GM19193 (cell line): ENCODE results near the gene CSTB.

Experiments
- POLR2A ChIP-seq: IDR thresholded peaks from 4 replicates; pipeline ENCODE4 v1.6.1; 2011; ENCODE audit not compliant: insufficient read depth, insufficient read length; ENCODE audit errors: extremely low read depth

Gene CSTB, protein sequence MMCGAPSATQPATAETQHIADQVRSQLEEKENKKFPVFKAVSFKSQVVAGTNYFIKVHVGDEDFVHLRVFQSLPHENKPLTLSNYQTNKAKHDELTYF

DNA sequence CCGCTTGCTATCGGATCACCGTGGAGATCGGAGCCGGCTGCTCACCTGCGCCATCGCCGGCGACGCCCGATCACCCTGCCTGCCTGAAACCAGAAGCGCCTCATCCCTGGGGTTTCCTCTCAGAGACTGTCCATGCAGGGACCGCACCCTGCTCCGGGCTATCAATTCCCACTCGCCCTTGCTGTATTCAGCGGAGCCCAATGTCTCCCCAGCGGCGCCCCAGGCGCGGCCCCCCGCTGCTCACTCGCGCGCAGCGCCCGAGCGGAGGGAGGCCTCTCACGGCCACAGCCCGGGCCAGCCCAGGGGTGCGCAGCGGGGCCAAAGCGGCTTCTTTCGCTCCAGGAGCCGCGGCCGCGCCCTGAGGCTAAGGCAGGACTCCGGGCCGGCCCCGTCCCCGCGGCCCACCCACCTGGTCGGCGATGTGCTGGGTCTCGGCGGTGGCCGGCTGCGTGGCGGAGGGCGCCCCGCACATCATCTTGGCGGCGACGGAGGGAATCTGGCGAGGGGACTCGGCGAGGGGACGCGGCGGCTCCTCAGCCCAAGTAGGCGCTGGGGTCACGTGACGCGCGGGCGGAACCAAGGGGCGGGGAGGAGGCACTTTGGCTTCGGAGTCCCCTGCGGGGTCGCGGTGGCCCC, at the start of gene CSTB:
Gene CSTB, minus strand, starts transcription at position 514 of the 636 bp plus-strand sequence. Its CDS starts 39 bp downstream, at position 475.
- peak; percentile 88 for TF ChIP-seq POLR2A

DNA sequence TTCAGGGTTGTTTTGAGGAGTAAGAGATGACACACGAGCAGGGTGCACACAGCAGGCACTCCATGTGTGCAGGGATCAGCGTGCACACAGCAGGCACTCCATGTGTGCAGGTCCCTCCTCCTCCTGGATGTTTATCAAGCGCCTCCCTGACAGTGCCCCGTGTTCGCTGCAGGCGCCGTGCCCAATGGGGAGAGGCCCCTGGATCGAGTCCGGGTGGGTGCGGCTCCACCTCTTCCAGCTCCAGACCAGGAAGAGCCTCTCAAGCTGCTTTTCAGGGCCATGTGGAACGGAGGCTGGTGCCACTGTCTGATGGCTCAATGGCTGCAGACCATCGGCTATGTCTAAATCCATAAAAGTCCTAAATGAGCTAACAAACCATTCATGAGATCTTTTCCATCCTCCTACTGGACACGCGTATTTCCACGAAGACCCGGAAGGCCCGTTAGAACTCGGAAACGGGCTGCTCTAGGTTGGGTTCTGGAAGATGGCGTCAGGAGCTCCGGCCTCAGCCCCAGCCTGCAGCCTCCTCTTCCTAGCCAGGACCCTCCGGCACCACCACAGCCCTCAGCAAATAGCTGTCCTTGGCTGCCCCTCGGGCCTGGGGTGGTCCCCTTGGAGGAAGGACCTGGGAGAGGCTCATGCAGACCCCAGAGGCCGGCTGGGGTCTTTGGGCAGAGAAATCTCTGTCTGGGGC, 49.3 kb upstream of the CSTB start:
- no peak for TF ChIP-seq POLR2A

GRCh38 chr21:43824333-43825241, 48.5 kb upstream of the CSTB start:
- TF ChIP-seq POLR2A = no peak

DNA sequence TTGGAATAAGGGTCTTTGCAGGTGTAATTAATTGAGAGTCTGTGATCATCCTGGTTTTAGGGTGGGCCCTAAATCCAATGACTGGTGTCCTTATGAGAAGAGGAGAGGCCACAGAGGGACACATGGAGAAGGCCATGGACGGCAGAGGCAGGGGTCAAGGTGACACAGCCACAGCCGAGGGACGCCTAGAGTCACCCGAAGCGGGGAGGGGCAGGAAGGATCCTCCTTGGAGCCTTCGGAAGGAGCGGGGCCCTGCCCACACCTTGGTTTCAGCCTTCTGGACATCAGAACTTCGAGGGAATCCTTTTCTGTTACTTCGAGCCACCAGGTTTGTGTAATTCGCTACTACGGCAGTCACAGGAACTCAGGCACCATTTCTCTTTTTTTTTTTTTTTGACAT, 44.4 kb upstream of the CSTB start:
- no peak for TF ChIP-seq POLR2A

GRCh38 chr21:43819511-43820405, 43.6 kb upstream of the CSTB start:
- TF ChIP-seq POLR2A = no peak

DNA sequence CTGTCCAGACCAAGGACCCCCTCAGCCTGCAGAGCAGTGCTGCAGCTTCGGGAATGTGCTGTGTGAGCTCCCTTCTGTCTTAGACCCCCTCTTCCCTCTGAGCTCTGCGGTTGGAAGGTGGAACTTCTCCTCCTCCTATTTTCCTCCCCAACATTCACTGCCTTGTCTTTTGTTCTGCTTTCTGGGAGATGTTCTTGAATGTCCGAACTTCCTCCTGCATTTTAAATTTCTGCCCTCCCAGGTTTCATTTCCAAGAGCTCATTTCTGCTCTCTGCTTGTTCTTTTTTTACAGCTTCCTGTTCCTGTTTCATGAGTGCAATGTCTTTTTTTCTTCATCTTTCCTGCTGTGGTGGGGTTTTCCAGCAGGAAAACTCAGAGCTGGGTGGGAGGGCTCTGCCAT, 42.6 kb upstream of the CSTB start:
- TF ChIP-seq POLR2A = no peak

DNA sequence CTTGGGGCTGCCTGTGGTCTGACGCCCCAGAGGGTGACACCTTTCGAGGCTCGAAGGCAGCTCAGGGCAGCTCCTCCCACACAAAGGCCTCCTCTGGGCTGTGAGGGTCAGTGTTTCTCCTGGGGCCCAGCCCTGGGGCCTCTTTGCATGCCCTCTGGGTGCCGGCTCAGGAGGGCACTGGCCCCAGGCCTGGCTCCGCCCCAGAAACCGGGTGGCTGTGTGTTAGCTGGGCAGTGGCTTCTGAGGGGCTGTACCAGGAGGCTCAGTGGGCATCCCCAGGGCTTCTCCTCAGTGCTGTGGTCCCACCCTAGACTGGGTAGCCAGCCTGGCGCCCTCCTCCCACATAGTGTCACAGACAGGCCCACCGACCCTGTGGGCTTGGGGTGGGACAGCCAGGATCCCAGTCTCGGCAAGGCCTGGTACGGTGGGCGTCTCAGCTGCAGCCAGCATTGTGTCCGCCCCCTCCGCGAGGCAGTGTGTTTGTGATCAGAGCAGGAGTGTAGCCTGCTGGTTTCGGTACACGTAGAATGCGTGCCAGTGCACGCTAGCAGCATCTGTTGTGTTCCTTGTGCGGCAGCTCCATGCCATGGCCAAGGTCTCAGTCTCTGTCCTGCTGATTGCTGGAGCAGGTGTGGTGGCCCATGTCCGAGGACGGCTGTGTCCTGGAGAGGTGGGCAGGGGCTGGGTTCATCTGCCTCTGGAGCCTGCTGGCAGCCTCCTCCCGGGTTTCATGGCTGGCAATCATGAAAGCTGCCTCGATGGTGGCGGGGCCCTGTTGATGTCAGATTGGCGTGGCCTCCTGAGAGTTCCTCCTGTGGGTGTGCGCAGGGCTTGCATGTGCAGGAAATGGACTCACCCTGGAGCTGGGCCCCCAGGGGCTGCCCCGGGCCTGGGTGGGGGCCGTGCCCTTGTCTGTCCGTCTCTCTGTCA, 41.3 kb upstream of the CSTB start:
- TF ChIP-seq POLR2A = no peak

DNA sequence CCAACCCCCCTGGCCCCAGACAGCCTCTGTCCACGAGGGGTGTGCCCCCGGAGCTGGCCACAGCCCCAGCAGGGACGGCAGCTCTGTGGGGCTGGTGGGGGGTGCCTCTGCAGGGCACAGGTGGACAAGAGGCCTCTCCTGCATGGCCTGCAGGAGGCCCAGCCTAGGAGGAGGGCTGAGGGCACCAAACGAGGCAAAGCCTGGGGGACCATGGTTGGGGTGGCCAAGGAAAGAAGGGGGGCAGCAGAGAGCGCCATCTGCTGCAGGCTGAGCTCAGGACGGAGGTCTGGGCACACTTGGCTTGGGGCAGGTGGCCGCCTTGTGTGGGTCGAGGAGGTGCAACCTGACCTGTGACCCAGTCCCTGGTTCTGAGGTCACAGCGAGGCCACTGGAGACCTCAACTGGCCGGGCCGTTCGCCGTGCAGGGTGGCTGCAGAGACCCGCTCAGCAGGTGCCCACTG, 40.5 kb upstream of the CSTB start:
- no peak for TF ChIP-seq POLR2A

DNA sequence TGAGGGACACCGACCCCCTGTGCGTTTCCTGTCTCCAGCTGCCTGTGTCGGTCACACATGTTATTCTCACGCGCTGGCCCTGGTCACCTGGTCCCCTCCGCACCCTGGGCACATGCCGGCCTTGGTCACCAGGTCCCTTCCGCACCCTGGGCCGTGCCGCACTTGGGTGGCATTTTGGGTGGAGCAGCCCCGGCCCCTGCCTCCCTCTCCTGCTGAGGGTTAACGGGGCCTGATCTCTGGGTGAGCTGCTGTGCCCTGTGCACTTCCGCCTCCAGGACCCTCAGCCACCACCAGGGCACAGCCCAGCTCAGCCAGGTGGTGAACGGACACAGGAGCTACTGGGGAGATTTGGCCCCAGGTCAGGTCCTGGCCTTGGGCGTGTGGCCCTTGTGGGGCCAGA, 39.9 kb upstream of the CSTB start:
- no peak for TF ChIP-seq POLR2A

DNA sequence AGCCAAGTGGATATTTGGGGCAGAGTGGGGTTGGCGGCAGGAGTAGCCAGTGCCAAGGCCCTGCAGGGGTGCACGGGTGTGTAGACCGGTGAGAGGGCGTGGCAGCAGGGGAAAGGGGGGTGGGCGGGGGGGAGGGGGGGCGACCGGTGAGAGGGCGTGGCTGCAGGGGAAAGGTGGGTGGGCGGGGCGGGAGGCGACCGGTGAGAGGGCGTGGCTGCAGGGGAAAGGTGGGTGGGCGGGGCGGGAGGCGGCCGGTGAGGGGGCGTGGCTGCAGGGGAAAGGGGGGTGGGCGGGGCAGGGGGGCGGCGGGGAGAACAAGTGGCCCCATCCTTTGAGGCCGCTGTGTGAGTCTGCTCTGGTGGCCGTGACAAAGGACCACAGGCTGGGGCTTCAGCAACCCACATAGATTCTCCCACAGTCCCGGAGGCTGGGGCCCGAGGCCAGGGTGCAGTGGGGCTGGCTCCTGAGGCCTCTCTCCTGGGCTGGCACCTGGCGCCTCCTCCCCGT, 39.1 kb upstream of the CSTB start:
- no peak for TF ChIP-seq POLR2A

DNA sequence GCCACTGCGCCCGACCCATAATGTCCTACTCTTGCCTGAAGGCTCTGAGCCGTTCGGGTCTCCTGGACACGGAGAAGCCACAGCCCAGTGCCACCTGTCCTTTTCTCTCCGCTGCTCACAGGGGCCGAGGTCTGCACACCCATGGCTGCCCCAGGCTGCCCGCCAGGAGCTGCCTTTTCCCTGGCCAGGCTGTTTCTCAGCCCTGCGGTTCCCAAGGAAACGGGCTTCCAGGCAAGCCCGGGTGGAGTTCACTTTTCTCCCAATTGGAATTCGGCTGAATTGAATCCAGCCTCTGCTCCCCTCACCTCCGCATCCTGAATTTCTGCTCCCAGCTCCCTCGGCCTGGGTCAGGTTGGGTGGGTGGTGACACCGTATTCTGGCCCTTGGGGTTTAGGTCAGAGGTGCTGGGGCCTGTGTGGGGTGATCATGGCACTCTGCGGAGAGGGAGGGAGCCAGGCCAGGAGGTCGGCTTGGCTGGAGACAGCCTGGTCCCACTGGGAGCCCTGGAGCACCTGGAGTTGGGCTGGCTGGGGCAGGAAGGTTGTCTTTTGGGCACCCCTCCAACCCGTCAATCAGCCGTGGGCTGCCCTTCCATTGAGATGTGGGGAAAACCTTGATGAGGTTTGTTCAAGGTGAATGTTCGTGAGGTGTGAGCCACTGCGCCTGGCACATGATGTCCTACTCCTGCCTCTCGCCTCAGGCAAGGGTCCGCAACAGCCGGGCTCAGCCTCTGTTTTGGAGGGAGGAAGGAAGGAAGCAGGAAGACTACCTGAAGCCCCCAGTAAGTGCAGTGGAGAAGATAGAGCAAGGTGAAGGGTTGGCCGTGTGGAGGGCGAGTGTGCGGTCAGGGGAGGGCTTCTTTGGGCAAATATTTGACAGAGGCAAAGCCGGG, 38.4 kb upstream of the CSTB start:
- TF ChIP-seq POLR2A = no peak

DNA sequence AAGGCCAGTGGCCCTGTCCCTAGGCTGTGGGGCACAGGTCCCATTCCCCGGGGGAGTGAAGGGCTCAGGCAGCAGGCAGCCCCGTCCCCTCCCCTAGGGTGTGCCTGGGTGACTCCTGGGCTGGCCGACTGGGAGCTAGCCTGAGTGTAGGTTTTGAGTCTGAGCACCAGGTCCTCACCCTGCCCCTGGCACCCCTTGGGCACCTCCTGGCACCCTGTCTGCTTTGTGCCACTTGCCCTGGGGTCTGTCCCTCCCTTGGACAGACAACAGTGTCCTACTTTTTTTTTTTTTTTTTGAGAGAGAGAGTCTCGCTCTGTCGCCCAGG, 37.5 kb upstream of the CSTB start:
- no peak for TF ChIP-seq POLR2A
